Right atrium auricular region (tissue), 2 donors: ENCODE measurements around the gene PPP2R1B. TPM values are rescaled to one million over a fixed set of nuclear protein-coding genes. Genes with fewer than 3 reads are reported as not detected.
"Not testable (repeated sequence)": the region's sequence is repeated elsewhere in the genome, so short reads cannot be mapped to it uniquely, and the experiment has no call there.

ENCODE experiments used
- DNase-seq: peaks from one replicate; pipeline ENCODE4 v3.0.0-alpha.2; 2019; ENCODE audit warnings: low spot score
- H3K27ac ChIP-seq, 2 donors: fragments of 200-600 bp; sonication (generic); 1 replicate in 1 of 2; 2 replicates in 1 of 2; pipeline ENCODE4 v1.5.1; 2016 to 2019
- H3K27me3 ChIP-seq, 2 donors: fragments of 200-600 bp; sonication (generic); one replicate each; pipeline versions ENCODE4 v1.5.1 to v1.6.0; 2017 to 2019
- H3K36me3 ChIP-seq: fragments of 200-600 bp; sonication (generic); one replicate; pipeline ENCODE4 v1.5.1; 2016
- H3K4me1 ChIP-seq, 2 donors: fragments of 200-600 bp; sonication (generic); one replicate each; pipeline versions ENCODE4 v1.5.1 to v1.6.0; 2017 to 2019
- H3K4me3 ChIP-seq, 2 donors: fragments of 200-600 bp; sonication (generic); 1 replicate in 1 of 2; 2 replicates in 1 of 2; pipeline ENCODE4 v1.5.1; 2017 to 2019; ENCODE audit warnings: mild to moderate bottlenecking in 1 of 2, moderate library complexity in 1 of 2
- H3K9me3 ChIP-seq, 2 donors: fragments of 200-600 bp; sonication (generic); one replicate each; pipeline ENCODE4 v1.5.1; 2019
- total RNA-seq, 2 donors: library from RNA; depleted of rRNA; stranded (reverse); fragments of >200 nt; gene quantifications; one replicate each; pipeline ENCODE4 v1.1.0, GENCODE V29; 2016
- TF ChIP-seq, protein P1 (sequence below), 2 donors: fragments of 200-600 bp; sonication (generic); IDR thresholded peaks; one replicate each; pipeline ENCODE4 v1.5.1; 2019; ENCODE audit warnings: antibody characterized with exemption in 2 of 2

Gene PPP2R1B
- total RNA-seq, 2 donors from 2014 or later: 6.5 to 13.2 TPM

DNA sequence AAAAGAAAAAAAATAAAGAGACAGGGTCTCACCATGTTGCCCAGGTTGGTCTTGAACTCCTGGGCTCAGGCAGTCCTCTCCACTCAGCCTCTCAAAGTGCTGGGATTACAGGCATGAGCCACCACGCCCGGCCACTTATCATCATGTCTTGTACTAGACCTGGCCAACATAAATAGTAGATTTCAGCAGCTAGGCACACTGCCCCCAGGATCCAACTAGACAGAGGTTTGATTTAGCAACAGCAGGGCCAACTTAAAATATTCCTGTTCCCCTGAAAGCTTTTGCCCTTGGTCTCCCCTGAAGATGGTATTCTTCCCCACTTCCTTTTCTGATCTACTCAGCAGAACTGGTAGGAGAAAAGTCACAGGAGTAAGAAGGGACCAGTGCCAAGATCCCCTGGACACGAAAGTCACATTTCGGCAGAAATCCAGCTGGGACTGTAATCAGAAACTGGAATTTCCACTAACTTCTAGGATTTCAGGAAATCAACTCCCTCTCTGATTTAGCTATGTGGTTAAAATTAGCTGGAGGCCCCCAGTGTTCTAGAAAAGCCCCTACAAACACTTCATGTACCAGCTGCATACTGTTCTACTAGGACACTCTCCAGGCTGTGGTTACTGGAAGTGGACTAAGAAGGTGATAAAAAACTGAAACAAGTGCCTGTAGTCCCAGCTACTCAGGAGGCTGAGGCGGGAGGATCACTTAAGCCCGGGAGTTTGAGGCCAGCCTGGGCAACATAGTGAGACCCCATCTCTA, 8.9 kb upstream of the PPP2R1B start:
- Histone ChIP-seq H3K36me3 (no peaks in the 10 kb centered on the region), H3K27ac (peak overlapping the region; percentile 45 to 56)
- peak; percentile 91 for DNase-seq

DNA sequence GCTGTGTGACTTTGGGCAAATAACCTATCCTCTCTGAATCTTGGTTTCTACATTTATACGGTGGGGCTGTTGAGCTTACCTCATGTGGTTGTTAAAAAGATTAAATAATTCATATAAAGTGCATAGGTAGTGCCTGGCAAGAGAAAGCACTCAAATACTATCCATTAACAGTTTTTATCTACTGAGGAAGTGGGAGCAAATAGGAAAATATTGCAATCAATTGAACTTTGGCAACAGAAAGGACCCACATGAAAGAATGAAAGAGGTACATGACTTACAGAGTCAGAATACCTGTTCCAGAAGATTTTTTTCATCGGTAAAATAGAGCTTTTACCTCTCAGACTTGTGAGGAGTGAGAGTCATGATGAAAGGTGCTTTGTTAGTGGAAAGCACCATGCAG, 6.3 kb upstream of the PPP2R1B start:
- Histone ChIP-seq H3K9me3 (no peaks in the 10 kb centered on the region), H3K36me3 (no peaks in the 10 kb centered on the region), H3K4me3 (no peak overlapping the region), H3K27me3 (no peaks in the 10 kb centered on the region), H3K27ac (no peak overlapping the region), H3K4me1 (peaks cover 0 to 4% of the 10 kb centered on the region in 2 donors)
- TF ChIP-seq, protein P1, sequence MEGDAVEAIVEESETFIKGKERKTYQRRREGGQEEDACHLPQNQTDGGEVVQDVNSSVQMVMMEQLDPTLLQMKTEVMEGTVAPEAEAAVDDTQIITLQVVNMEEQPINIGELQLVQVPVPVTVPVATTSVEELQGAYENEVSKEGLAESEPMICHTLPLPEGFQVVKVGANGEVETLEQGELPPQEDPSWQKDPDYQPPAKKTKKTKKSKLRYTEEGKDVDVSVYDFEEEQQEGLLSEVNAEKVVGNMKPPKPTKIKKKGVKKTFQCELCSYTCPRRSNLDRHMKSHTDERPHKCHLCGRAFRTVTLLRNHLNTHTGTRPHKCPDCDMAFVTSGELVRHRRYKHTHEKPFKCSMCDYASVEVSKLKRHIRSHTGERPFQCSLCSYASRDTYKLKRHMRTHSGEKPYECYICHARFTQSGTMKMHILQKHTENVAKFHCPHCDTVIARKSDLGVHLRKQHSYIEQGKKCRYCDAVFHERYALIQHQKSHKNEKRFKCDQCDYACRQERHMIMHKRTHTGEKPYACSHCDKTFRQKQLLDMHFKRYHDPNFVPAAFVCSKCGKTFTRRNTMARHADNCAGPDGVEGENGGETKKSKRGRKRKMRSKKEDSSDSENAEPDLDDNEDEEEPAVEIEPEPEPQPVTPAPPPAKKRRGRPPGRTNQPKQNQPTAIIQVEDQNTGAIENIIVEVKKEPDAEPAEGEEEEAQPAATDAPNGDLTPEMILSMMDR (IDR thresholded peaks at IDR 0.05): no peak
- no peak for DNase-seq

More for the DNA sequence above, 8.9 kb upstream of the PPP2R1B start:
- Histone ChIP-seq H3K4me1 (peaks cover 0 to 4% of the 10 kb centered on the region in 2 donors), H3K9me3 (no peaks in the 10 kb centered on the region), H3K27me3 (no peaks in the 10 kb centered on the region), H3K4me3 (no peak overlapping the region)
- TF ChIP-seq, protein P1 (IDR thresholded peaks at IDR 0.05): no peak

DNA sequence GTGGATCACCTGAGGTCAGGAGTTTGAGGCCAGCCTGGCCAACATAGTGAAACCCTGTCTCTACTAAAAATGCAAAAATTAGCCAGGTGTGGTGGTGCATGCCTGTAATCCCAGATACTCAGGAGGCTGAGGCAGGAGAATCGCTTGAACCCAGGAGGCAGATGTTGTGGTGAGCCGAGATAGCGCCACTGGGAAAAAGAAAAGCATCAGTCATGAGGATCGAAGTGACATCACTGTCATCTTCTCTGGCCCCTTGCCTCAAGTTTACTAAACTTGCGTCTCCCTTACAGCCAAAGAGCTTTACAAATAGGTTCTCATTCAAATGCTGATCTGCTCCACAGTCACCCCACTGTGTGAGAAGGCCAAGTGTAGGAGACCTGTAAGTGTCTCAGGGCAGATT, 5.0 kb upstream of the PPP2R1B start:
- H3K4me3 ChIP-seq, H3K36me3 ChIP-seq, DNase-seq, H3K27ac ChIP-seq, H3K27me3 ChIP-seq, H3K9me3 ChIP-seq: not testable (repeated sequence)
- H3K4me1 ChIP-seq: peaks cover 0 to 13% of the 10 kb centered on the region in 2 donors

DNA sequence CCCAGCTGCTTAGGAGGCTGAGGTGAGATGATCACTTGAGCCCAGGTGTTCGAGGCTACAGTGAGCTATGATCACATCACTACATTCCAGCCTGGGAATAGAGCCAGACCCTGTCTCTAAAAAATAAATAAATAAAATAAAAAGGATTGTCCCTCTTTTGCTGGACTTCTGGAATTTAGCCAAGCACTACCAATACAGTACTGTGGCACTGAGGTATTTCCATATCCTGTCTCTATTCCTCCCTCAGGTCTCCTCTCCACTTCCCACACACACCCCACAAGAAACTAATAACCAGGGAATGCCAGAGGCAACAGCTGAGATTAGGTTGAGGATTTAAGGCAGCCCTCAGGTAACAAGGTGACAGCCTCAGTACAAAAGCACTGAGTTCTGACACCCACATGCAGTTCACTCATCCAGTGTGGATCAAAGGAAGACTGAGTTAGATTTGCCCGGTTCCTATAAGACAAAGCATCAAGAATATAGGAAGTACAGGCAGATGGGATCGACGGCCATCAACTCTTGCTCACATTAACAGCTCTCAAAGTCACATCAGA, 4.5 kb upstream of the PPP2R1B start:
- Histone ChIP-seq H3K27me3 (no peaks in the 10 kb centered on the region), H3K27ac (no peak overlapping the region), H3K4me1 (peaks cover 0 to 13% of the 10 kb centered on the region in 2 donors), H3K9me3 (no peaks in the 10 kb centered on the region), H3K36me3 (no peaks in the 10 kb centered on the region), H3K4me3 (no peak overlapping the region)
- no peak for DNase-seq
- TF ChIP-seq, protein P1 (IDR thresholded peaks at IDR 0.05): no peak

DNA sequence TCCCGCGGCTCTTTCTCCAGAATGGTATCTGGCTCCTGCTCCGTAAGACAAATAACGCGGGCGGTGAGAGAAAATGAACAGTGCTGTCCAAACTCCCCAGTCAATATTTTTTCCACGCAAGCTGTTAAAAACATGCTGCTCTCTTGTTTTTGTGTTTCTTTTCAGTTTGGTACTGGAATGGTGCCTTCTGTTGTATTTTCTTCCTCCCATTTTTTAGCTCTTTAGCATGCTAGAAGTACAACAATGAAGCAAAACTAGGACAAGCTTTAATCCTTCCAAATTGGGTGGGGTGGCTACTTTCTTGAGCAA, 599 bp upstream of the PPP2R1B start:
- TF ChIP-seq, protein P1 (IDR thresholded peaks at IDR 0.05): no peak
- peak overlapping the region; percentile 91 to 95 for H3K27ac ChIP-seq
- peaks cover 0 to 25% of the 10 kb centered on the region in 2 donors for H3K4me1 ChIP-seq
- peaks cover 25% of the 10 kb centered on the region for H3K36me3 ChIP-seq
- DNase-seq: no peak
- H3K4me3 ChIP-seq: peak overlapping the region; percentile 84 to 85
- H3K9me3 ChIP-seq: no peaks in the 10 kb centered on the region
- H3K27me3 ChIP-seq: no peaks in the 10 kb centered on the region

DNA sequence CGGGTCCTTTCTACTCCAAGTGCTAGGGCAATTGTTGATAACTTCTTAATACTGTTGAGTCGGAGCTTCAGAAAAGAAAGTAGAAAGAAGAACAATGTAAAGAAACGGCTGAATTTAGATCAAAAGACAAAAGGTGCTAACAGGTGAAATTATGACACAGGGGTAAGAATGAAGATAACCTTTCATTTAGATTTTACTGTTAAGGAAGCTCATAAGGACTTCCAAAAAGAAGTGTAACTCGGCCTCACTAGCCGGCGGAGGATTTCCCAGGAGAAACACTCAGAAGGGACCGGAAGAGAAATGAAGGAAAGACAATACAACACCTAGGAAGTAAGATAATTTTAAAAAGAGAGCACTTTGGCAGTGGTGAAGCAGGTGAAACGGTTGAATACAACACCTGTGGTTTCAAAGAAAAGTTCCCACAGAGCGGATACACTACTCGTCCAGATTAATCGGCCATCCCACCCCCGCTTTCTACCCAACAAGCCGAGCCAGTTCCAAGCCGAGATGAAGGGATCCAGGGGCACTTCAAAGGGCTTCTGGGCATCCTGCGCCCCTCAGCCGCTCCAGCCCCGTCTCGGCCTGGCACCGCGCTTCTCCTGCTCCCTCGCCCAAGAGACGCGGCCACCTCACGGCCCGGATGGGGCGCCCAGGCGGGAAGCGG, 737 bp downstream of the PPP2R1B start:
- H3K27me3 ChIP-seq: no peaks in the 10 kb centered on the region
- peaks cover 38% of the 10 kb centered on the region for H3K36me3 ChIP-seq
- peak overlapping the region; percentile 91 to 95 for H3K27ac ChIP-seq
- TF ChIP-seq, protein P1 (IDR thresholded peaks at IDR 0.05): no peak
- no peak for DNase-seq
- no peaks in the 10 kb centered on the region for H3K9me3 ChIP-seq
- H3K4me1 ChIP-seq: peaks cover 0 to 25% of the 10 kb centered on the region in 2 donors
- peak overlapping the region; percentile 84 to 85 for H3K4me3 ChIP-seq
